HepG2 (cell line): ENCODE measurements around the gene SH2D2A.

ENCODE experiments used
- HDAC2 ChIP-seq: sonication (generic); formaldehyde crosslinking; IDR thresholded peaks from 2 replicates; pipeline ENCODE4 v1.4.0; 2020; ENCODE audit warnings: missing genetic modification reagents
- POLR2A ChIP-seq, 2 experiments: IDR thresholded peaks; 2 replicates each; pipeline ENCODE4 v1.6.1; 2011; ENCODE audit warnings: low read depth in 2 of 2, low read length in 2 of 2, mild to moderate bottlenecking in 1 of 2, moderate library complexity in 1 of 2; ENCODE audit not compliant: insufficient read depth in 1 of 2
- POLR2AphosphoS5 ChIP-seq: IDR thresholded peaks from 2 replicates; pipeline ENCODE4 v1.6.1; 2012; ENCODE audit warnings: low read depth, low read length
- ZIK1 ChIP-seq: sonication (generic); formaldehyde crosslinking; IDR thresholded peaks from 2 replicates; pipeline ENCODE4 v1.5.0; 2020; ENCODE audit warnings: mild to moderate bottlenecking, low read depth, missing genetic modification reagents, borderline replicate concordance
- ZNF282 ChIP-seq: fragments of 450-650 bp; IDR thresholded peaks from 2 replicates; pipeline ENCODE4 v1.6.1; 2018; ENCODE audit not compliant: partially characterized antibody
- ZSCAN21 ChIP-seq: sonication (generic); formaldehyde crosslinking; IDR thresholded peaks from 2 replicates; pipeline ENCODE4 v1.8.0; 2022; ENCODE audit warnings: mild to moderate bottlenecking, missing genetic modification reagents, moderate library complexity, borderline replicate concordance
- TF ChIP-seq, protein P1 (sequence below): sonication (generic); formaldehyde crosslinking; IDR thresholded peaks from 2 replicates; pipeline ENCODE4 v1.4.0; 2020; ENCODE audit warnings: mild to moderate bottlenecking, missing genetic modification reagents
- TF ChIP-seq, protein P2 (sequence below): sonication (generic); formaldehyde crosslinking; IDR thresholded peaks from 2 replicates; pipeline ENCODE4 v1.4.0; 2020; ENCODE audit warnings: missing genetic modification reagents

DNA sequence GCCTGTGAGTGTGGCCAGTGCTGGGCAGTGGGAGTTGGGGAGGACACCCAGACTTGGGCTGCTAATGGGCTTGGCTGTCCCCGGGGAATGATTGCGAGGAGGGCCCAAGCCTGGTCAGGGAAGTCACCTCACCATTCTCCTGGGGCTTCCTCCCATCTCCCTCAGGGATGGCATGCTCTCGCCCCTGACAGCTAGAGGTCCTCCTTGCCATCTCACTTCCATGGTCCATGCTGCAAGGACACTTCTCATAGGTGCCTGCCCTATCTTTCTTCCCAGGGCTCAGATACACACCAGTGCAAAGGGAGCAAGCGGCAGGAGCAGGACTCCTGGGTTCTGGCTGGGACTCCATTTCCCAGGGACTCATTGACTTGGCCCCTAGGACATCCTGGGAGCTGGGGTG is 48.1 kb upstream of the SH2D2A start:
- TF ChIP-seq, protein P1, sequence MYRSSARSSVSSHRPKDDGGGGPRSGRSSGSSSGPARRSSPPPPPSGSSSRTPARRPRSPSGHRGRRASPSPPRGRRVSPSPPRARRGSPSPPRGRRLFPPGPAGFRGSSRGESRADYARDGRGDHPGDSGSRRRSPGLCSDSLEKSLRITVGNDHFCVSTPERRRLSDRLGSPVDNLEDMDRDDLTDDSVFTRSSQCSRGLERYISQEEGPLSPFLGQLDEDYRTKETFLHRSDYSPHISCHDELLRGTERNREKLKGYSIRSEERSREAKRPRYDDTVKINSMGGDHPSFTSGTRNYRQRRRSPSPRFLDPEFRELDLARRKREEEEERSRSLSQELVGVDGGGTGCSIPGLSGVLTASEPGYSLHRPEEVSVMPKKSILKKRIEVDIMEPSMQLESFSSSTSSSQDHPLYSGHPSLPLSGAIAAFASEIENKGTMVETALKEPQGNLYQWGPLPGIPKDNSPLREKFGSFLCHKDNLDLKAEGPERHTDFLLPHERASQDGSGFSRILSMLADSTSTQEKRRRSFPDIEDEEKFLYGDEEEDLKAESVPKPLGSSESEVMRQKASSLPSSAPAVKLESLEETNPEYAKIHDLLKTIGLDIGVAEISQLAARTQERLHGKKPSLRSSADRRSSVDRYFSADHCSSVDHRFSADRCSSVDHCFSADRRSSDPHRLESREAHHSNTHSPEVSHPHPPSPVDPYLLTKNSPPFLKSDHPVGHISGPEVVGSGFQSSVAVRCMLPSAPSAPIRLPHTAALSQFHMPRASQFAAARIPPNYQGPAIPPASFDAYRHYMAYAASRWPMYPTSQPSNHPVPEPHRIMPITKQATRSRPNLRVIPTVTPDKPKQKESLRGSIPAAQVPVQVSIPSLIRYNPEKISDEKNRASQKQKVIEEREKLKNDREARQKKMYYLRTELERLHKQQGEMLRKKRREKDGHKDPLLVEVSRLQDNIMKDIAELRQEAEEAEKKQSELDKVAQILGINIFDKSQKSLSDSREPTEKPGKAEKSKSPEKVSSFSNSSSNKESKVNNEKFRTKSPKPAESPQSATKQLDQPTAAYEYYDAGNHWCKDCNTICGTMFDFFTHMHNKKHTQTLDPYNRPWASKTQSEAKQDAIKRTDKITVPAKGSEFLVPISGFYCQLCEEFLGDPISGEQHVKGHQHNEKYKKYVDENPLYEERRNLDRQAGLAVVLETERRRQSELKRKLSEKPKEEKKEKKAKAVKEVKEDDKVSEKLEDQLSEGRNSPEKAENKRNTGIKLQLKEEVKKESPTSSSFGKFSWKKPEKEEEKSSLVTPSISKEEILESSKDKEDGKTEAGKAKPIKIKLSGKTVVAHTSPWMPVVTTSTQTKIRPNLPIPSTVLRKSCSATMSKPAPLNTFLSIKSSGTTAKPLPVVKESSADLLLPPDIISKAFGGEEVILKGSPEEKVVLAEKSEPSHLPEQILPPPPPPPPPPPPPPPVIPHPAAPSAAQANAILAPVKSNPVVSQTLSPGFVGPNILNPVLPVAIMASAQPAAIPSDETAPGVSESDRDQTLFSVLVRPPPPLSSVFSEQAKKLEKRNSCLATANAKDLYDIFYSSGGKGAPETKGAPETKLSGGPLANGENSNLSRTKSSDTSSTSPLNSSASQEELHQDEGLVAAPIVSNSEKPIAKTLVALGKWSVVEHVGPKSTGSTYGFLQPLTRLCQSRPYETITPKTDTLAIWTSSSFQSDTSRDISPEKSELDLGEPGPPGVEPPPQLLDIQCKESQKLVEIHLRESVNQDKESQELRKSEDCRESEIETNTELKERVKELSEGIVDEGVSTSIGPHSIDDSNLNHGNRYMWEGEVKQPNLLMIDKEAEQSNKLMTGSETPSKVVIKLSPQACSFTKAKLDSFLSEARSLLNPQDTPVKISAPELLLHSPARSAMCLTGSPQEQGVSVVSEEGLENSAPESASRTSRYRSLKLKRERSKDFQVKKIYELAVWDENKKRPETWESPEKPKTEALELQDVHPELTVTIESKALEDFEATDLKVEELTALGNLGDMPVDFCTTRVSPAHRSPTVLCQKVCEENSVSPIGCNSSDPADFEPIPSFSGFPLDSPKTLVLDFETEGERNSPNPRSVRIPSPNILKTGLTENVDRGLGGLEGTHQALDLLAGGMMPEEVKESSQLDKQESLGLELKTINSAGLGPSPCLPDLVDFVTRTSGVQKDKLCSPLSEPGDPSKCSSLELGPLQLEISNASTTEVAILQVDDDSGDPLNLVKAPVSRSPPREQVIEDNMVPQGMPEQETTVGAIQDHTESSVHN (CRISPR knock-in tag), result no peak
- TF ChIP-seq POLR2AphosphoS5, result no peak
- TF ChIP-seq, protein P2, sequence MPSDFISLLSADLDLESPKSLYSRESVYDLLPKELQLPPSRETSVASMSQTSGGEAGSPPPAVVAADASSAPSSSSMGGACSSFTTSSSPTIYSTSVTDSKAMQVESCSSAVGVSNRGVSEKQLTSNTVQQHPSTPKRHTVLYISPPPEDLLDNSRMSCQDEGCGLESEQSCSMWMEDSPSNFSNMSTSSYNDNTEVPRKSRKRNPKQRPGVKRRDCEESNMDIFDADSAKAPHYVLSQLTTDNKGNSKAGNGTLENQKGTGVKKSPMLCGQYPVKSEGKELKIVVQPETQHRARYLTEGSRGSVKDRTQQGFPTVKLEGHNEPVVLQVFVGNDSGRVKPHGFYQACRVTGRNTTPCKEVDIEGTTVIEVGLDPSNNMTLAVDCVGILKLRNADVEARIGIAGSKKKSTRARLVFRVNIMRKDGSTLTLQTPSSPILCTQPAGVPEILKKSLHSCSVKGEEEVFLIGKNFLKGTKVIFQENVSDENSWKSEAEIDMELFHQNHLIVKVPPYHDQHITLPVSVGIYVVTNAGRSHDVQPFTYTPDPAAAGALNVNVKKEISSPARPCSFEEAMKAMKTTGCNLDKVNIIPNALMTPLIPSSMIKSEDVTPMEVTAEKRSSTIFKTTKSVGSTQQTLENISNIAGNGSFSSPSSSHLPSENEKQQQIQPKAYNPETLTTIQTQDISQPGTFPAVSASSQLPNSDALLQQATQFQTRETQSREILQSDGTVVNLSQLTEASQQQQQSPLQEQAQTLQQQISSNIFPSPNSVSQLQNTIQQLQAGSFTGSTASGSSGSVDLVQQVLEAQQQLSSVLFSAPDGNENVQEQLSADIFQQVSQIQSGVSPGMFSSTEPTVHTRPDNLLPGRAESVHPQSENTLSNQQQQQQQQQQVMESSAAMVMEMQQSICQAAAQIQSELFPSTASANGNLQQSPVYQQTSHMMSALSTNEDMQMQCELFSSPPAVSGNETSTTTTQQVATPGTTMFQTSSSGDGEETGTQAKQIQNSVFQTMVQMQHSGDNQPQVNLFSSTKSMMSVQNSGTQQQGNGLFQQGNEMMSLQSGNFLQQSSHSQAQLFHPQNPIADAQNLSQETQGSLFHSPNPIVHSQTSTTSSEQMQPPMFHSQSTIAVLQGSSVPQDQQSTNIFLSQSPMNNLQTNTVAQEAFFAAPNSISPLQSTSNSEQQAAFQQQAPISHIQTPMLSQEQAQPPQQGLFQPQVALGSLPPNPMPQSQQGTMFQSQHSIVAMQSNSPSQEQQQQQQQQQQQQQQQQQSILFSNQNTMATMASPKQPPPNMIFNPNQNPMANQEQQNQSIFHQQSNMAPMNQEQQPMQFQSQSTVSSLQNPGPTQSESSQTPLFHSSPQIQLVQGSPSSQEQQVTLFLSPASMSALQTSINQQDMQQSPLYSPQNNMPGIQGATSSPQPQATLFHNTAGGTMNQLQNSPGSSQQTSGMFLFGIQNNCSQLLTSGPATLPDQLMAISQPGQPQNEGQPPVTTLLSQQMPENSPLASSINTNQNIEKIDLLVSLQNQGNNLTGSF, result no peak
- no peak for TF ChIP-seq POLR2A (IDR thresholded peaks at IDR 0.05; ENCODE audit: insufficient read depth in 1 of 2, low read depth in 2 of 2, low read length in 2 of 2)
- no peak for TF ChIP-seq ZNF282
- TF ChIP-seq ZIK1 (CRISPR knock-in tag), result no peak
- TF ChIP-seq HDAC2 (CRISPR knock-in tag), result no peak
- TF ChIP-seq ZSCAN21 (CRISPR knock-in tag), result no peak
